Mononuclear cell (primary cell): ENCODE data around the gene CMKLR1. TPM values are rescaled to one million over a fixed set of nuclear protein-coding genes. Genes with fewer than 3 reads are reported as not detected.

Source experiments
- H3K27me3 ChIP-seq: 2 replicates; pipeline ENCODE4 v1.6.0; 2011; ENCODE audit warnings: low read length, control low read depth; ENCODE audit not compliant: insufficient read depth
- H3K4me1 ChIP-seq: 2 replicates; pipeline ENCODE4 v1.5.1; 2011; ENCODE audit warnings: mild to moderate bottlenecking, low read length, control low read depth; ENCODE audit not compliant: insufficient read depth
- H3K4me3 ChIP-seq: 2 replicates; pipeline ENCODE4 v1.5.1; 2011; ENCODE audit warnings: mild to moderate bottlenecking, low read length, moderate library complexity
- H3K9me3 ChIP-seq: 2 replicates; pipeline ENCODE4 v1.5.1; 2011; ENCODE audit warnings: low read depth, mild to moderate bottlenecking, control low read depth, low read length
- total RNA-seq: library from RNA; depleted of rRNA; stranded (reverse); fragments of >200 nt; gene quantifications from one replicate; pipeline ENCODE4 v1.2.3, GENCODE V29; 2012

The CMKLR1 gene
- total RNA-seq, 1 donor: 0.52 TPM

GRCh38 chr12:108305991-108306501, 33.1 kb downstream of the CMKLR1 start:
- Histone ChIP-seq H3K27me3 (no peaks in the 10 kb centered on the region), H3K9me3 (no peaks in the 10 kb centered on the region), H3K4me1 (peaks cover 64% of the 10 kb centered on the region), H3K4me3 (no peak overlapping the region)

- H3K27me3 ChIP-seq: no peaks in the 10 kb centered on the region
- H3K4me3 ChIP-seq: no peak overlapping the region
- H3K9me3 ChIP-seq: no peaks in the 10 kb centered on the region
- H3K4me1 ChIP-seq: peaks cover 60% of the 10 kb centered on the region
Observed at GRCh38 chr12:108305520-108305919, 33.6 kb downstream of the CMKLR1 start.

GRCh38 chr12:108304633-108305032, 34.5 kb downstream of the CMKLR1 start:
- no peak overlapping the region for H3K4me3 ChIP-seq
- H3K9me3 ChIP-seq: no peaks in the 10 kb centered on the region
- no peaks in the 10 kb centered on the region for H3K27me3 ChIP-seq
- H3K4me1 ChIP-seq: peaks cover 52% of the 10 kb centered on the region

- Histone ChIP-seq H3K9me3 (no peaks in the 10 kb centered on the region), H3K4me1 (peaks cover 56% of the 10 kb centered on the region), H3K4me3 (no peak overlapping the region), H3K27me3 (no peaks in the 10 kb centered on the region)
Observed at GRCh38 chr12:108303703-108304102, 35.4 kb downstream of the CMKLR1 start.

- Histone ChIP-seq H3K4me1 (peaks cover 66% of the 10 kb centered on the region), H3K4me3 (no peak overlapping the region), H3K9me3 (no peaks in the 10 kb centered on the region), H3K27me3 (no peaks in the 10 kb centered on the region)
Observed at GRCh38 chr12:108302403-108303311, 36.5 kb downstream of the CMKLR1 start.

GRCh38 chr12:108302016-108302402, 37.1 kb downstream of the CMKLR1 start:
- no peak overlapping the region for H3K4me3 ChIP-seq
- peaks cover 64% of the 10 kb centered on the region for H3K4me1 ChIP-seq
- no peaks in the 10 kb centered on the region for H3K9me3 ChIP-seq
- H3K27me3 ChIP-seq: no peaks in the 10 kb centered on the region

- Histone ChIP-seq H3K27me3 (no peaks in the 10 kb centered on the region), H3K4me3 (no peak overlapping the region), H3K9me3 (no peaks in the 10 kb centered on the region), H3K4me1 (peaks cover 64% of the 10 kb centered on the region)
Observed at GRCh38 chr12:108301346-108301745, 37.8 kb downstream of the CMKLR1 start.

GRCh38 chr12:108299980-108300696, 39.0 kb downstream of the CMKLR1 start:
- no peaks in the 10 kb centered on the region for H3K27me3 ChIP-seq
- H3K9me3 ChIP-seq: no peaks in the 10 kb centered on the region
- H3K4me3 ChIP-seq: no peak overlapping the region
- H3K4me1 ChIP-seq: peaks cover 56% of the 10 kb centered on the region

- no peak overlapping the region for H3K4me3 ChIP-seq
- no peaks in the 10 kb centered on the region for H3K27me3 ChIP-seq
- peaks cover 50% of the 10 kb centered on the region for H3K4me1 ChIP-seq
- no peaks in the 10 kb centered on the region for H3K9me3 ChIP-seq
Observed at GRCh38 chr12:108299516-108299915, 39.6 kb downstream of the CMKLR1 start.

- Histone ChIP-seq H3K4me3 (no peak overlapping the region), H3K4me1 (peaks cover 49% of the 10 kb centered on the region), H3K27me3 (no peaks in the 10 kb centered on the region), H3K9me3 (no peaks in the 10 kb centered on the region)
Observed at GRCh38 chr12:108298761-108299275, 40.3 kb downstream of the CMKLR1 start.

- Histone ChIP-seq H3K4me3 (no peak overlapping the region), H3K27me3 (no peaks in the 10 kb centered on the region), H3K9me3 (no peaks in the 10 kb centered on the region), H3K4me1 (peaks cover 49% of the 10 kb centered on the region)
Observed at GRCh38 chr12:108297895-108298760, 41.0 kb downstream of the CMKLR1 start.

- Histone ChIP-seq H3K4me1 (peaks cover 48% of the 10 kb centered on the region), H3K27me3 (no peaks in the 10 kb centered on the region), H3K9me3 (no peaks in the 10 kb centered on the region), H3K4me3 (no peak overlapping the region)
Observed at GRCh38 chr12:108297424-108297823, 41.7 kb downstream of the CMKLR1 start.

- Histone ChIP-seq H3K27me3 (no peaks in the 10 kb centered on the region), H3K4me1 (peaks cover 43% of the 10 kb centered on the region), H3K4me3 (no peak overlapping the region), H3K9me3 (no peaks in the 10 kb centered on the region)
Observed at GRCh38 chr12:108296945-108297344, 42.2 kb downstream of the CMKLR1 start.

GRCh38 chr12:108295641-108296040, 43.5 kb downstream of the CMKLR1 start:
- H3K4me3 ChIP-seq: no peak overlapping the region
- peaks cover 35% of the 10 kb centered on the region for H3K4me1 ChIP-seq
- H3K9me3 ChIP-seq: no peaks in the 10 kb centered on the region
- H3K27me3 ChIP-seq: no peaks in the 10 kb centered on the region
